ENCODE measurements around the gene GUCD1.

DNA sequence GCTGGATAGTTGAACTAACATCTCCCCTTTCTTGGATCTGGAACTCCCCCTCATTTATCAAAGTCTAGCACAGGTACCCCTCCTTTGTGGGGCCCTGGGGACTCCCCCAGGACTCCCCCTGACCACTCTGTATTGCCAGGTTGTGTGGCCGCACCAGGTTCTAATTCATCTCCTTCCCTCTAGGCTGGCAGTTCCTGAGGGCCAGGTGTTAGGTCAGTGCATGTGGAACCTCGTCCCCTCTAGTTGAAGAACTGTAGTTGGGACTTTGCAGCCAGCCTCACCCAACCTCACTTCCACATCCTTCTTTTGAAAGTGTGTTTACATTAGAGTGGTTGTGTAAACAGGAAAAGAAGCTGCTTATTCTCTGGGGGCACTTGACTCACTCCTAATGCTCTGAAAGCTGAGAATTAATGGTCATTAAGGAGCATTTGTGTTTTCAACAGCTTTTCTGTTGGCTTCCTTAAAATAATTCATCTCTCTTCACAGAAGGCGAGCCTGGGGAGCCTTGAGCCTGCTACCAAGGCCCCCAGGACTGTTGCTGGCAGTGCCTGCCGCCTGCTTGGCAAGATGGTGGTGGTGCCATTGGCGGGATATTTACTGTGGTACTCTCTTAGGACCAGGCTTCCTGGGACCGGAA lies 48.0 kb downstream of the GUCD1 start:
- TF ChIP-seq POLR2A (IDR thresholded peaks at IDR 0.05) = no peak
- TF ChIP-seq, protein P1, sequence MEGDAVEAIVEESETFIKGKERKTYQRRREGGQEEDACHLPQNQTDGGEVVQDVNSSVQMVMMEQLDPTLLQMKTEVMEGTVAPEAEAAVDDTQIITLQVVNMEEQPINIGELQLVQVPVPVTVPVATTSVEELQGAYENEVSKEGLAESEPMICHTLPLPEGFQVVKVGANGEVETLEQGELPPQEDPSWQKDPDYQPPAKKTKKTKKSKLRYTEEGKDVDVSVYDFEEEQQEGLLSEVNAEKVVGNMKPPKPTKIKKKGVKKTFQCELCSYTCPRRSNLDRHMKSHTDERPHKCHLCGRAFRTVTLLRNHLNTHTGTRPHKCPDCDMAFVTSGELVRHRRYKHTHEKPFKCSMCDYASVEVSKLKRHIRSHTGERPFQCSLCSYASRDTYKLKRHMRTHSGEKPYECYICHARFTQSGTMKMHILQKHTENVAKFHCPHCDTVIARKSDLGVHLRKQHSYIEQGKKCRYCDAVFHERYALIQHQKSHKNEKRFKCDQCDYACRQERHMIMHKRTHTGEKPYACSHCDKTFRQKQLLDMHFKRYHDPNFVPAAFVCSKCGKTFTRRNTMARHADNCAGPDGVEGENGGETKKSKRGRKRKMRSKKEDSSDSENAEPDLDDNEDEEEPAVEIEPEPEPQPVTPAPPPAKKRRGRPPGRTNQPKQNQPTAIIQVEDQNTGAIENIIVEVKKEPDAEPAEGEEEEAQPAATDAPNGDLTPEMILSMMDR (IDR thresholded peaks at IDR 0.05) = no peak

Measured in lower leg skin (tissue), 3 donors.